GM23338 (cell line): Measurements from ENCODE around the gene BCL10. TPM values are rescaled to one million over a fixed set of nuclear protein-coding genes. Genes with fewer than 3 reads are reported as not detected.

Experiments
- ATAC-seq: fragments of 200-7000 bp; cut with Tn5 transposase; 3 replicates; pipeline ENCODE4 v1.9.1; 2020
- DNase-seq: peaks from one replicate; pipeline ENCODE4 v3.0.0-alpha.2; 2015; ENCODE audit warnings: low spot score
- H2AFZ ChIP-seq: fragments of 200-600 bp; sonication (generic); 2 replicates; pipeline ENCODE4 v1.8.0; 2016; ENCODE audit warnings: antibody characterized with exemption, mild to moderate bottlenecking, moderate library complexity
- H3F3A ChIP-seq: fragments of 200-600 bp; sonication (generic); replicated peaks from 2 replicates; pipeline ENCODE4 v1.8.0; 2017; ENCODE audit warnings: antibody characterized with exemption, mixed run types, low read depth
- H3K27ac ChIP-seq: fragments of 200-600 bp; sonication (generic); 2 replicates; pipeline ENCODE4 v1.6.1; 2016; ENCODE audit warnings: low read depth
- H3K27me3 ChIP-seq: fragments of 200-600 bp; sonication (generic); 2 replicates; pipeline ENCODE4 v1.8.0; 2016; ENCODE audit warnings: mild to moderate bottlenecking, mixed run types, moderate library complexity; ENCODE audit not compliant: insufficient read depth
- H3K36me3 ChIP-seq: fragments of 200-600 bp; sonication (generic); 2 replicates; pipeline ENCODE4 v1.8.0; 2016; ENCODE audit warnings: mild to moderate bottlenecking; ENCODE audit not compliant: insufficient read depth
- H3K4me1 ChIP-seq: fragments of 200-600 bp; sonication (generic); 2 replicates; pipeline ENCODE4 v1.8.0; 2016; ENCODE audit warnings: mild to moderate bottlenecking, moderate library complexity; ENCODE audit not compliant: insufficient read depth
- H3K4me2 ChIP-seq: fragments of 200-600 bp; sonication (generic); 2 replicates; pipeline ENCODE4 v1.7.1; 2017; ENCODE audit warnings: mixed run types
- H3K4me3 ChIP-seq: fragments of 200-600 bp; sonication (generic); 2 replicates; pipeline ENCODE4 v1.6.1; 2016; ENCODE audit warnings: mixed run types
- H3K79me2 ChIP-seq: fragments of 200-600 bp; sonication (generic); replicated peaks from 2 replicates; pipeline ENCODE4 v1.8.0; 2017; ENCODE audit warnings: mild to moderate bottlenecking; ENCODE audit not compliant: insufficient read depth
- H3K9me2 ChIP-seq: fragments of 200-600 bp; sonication (generic); 2 replicates; pipeline ENCODE4 v1.8.0; 2017; ENCODE audit not compliant: insufficient read depth
- H4K20me1 ChIP-seq: fragments of 200-600 bp; sonication (generic); replicated peaks from 2 replicates; pipeline ENCODE4 v1.8.0; 2017; ENCODE audit warnings: mild to moderate bottlenecking; ENCODE audit not compliant: insufficient read depth
- H3K27ac Mint-ChIP-seq: 2 replicates; pipeline ENCODE4 v1.8.0; 2020; ENCODE audit warnings: inconsistent platforms, mild to moderate bottlenecking, moderate library complexity, mixed read lengths
- H3K27me3 Mint-ChIP-seq: 3 replicates; pipeline ENCODE4 v1.8.0; 2022; ENCODE audit warnings: low read depth, mild to moderate bottlenecking, moderate library complexity, mixed read lengths, inconsistent platforms; ENCODE audit not compliant: insufficient read depth, poor library complexity
- H3K36me3 Mint-ChIP-seq: 3 replicates; pipeline ENCODE4 v1.8.0; 2021; ENCODE audit warnings: low read depth, mild to moderate bottlenecking, inconsistent platforms, moderate library complexity, mixed read lengths
- H3K4me1 Mint-ChIP-seq: 3 replicates; pipeline ENCODE4 v1.8.0; 2020; ENCODE audit warnings: mild to moderate bottlenecking, inconsistent platforms, mixed read lengths
- H3K4me3 Mint-ChIP-seq: 3 replicates; pipeline ENCODE4 v1.8.0; 2021; ENCODE audit warnings: moderate library complexity, mild to moderate bottlenecking, inconsistent platforms, mixed read lengths
- H3K9me3 Mint-ChIP-seq: 3 replicates; pipeline ENCODE4 v1.8.0; 2020; ENCODE audit warnings: moderate library complexity, mild to moderate bottlenecking, inconsistent platforms, mixed read lengths
- CREB1 ChIP-seq: fragments of 250-450 bp; sonication (Bioruptor Pico); IDR thresholded peaks from 2 replicates; pipeline ENCODE4 v1.5.0; 2020; ENCODE audit warnings: low read depth, mild to moderate bottlenecking, moderate library complexity
- EZH2 ChIP-seq: fragments of 200-600 bp; sonication (generic); IDR thresholded peaks from one replicate; pipeline ENCODE4 v1.8.0; 2017; ENCODE audit warnings: antibody characterized with exemption, mild to moderate bottlenecking, low read depth; ENCODE audit not compliant: unreplicated experiment
- EZH2phosphoT487 ChIP-seq: fragments of 200-600 bp; sonication (generic); IDR thresholded peaks from one replicate; pipeline ENCODE4 v1.8.1; 2018; ENCODE audit warnings: antibody characterized with exemption; ENCODE audit not compliant: unreplicated experiment
- JUNB ChIP-seq: IDR thresholded peaks from one replicate; pipeline ENCODE4 v1.6.1; 2016; ENCODE audit warnings: antibody characterized with exemption; ENCODE audit not compliant: unreplicated experiment
- NANOG ChIP-seq: IDR thresholded peaks from 2 replicates; pipeline ENCODE4 v1.6.1; 2016; ENCODE audit warnings: antibody characterized with exemption, borderline replicate concordance
- POLR2AphosphoS5 ChIP-seq: IDR thresholded peaks from 2 replicates; pipeline ENCODE4 v1.6.1; 2016; ENCODE audit warnings: antibody characterized with exemption, low read depth
- STAT1 ChIP-seq: IDR thresholded peaks from one replicate; pipeline ENCODE4 v1.6.1; 2016; ENCODE audit warnings: antibody characterized with exemption; ENCODE audit not compliant: unreplicated experiment
- ZNF114 ChIP-seq: fragments of 250-450 bp; sonication (Bioruptor Pico); IDR thresholded peaks from 2 replicates; pipeline ENCODE4 v1.5.0; 2020; ENCODE audit warnings: mild to moderate bottlenecking, moderate library complexity
- ZNF331 ChIP-seq: fragments of 250-450 bp; sonication (Bioruptor Pico); IDR thresholded peaks from 2 replicates; pipeline ENCODE4 v1.5.0; 2020; ENCODE audit warnings: low read depth, mild to moderate bottlenecking, moderate library complexity
- polyA plus RNA-seq: library from polyadenylated mRNA; unstranded; fragments of >200 nt; fragmentation: Nextera tagmentation; extraction: Ambion mirVana; gene quantifications from 2 replicates; pipeline ENCODE4 v1.2.1, GENCODE V29; 2016
- total RNA-seq: library from RNA; depleted of rRNA; stranded (reverse); fragments of >200 nt; shearing (Covaris generic); gene quantifications from 2 replicates; pipeline ENCODE4 v1.2.3, GENCODE V29; 2014
- TF ChIP-seq, protein P1 (sequence below): fragments of 250-450 bp; sonication (Bioruptor Pico); IDR thresholded peaks from 2 replicates; pipeline ENCODE4 v1.5.0; 2020; ENCODE audit warnings: mild to moderate bottlenecking, moderate library complexity
- TF ChIP-seq, protein P2 (sequence below): IDR thresholded peaks from 2 replicates; pipeline ENCODE4 v1.6.1; 2016; ENCODE audit warnings: antibody characterized with exemption
- TF ChIP-seq, protein P3 (sequence below), 2 experiments: fragments of 200-600 bp in 1 of 2; sonication (generic) in 1 of 2; conservative IDR thresholded peaks; 2 replicates each; pipeline versions ENCODE4 v1.5.1 to v1.6.1; 2016 to 2017; ENCODE audit warnings: antibody characterized with exemption in 2 of 2, low read depth in 2 of 2, mild to moderate bottlenecking in 2 of 2, moderate library complexity in 1 of 2
- TF ChIP-seq, protein P4 (sequence below): IDR thresholded peaks from one replicate; pipeline ENCODE4 v1.6.1; 2018; ENCODE audit warnings: antibody characterized with exemption; ENCODE audit not compliant: unreplicated experiment

BCL10 gene
- total and polyA plus RNA-seq, 2 experiments from 2014 or later: 23.1 to 33.7 TPM

DNA sequence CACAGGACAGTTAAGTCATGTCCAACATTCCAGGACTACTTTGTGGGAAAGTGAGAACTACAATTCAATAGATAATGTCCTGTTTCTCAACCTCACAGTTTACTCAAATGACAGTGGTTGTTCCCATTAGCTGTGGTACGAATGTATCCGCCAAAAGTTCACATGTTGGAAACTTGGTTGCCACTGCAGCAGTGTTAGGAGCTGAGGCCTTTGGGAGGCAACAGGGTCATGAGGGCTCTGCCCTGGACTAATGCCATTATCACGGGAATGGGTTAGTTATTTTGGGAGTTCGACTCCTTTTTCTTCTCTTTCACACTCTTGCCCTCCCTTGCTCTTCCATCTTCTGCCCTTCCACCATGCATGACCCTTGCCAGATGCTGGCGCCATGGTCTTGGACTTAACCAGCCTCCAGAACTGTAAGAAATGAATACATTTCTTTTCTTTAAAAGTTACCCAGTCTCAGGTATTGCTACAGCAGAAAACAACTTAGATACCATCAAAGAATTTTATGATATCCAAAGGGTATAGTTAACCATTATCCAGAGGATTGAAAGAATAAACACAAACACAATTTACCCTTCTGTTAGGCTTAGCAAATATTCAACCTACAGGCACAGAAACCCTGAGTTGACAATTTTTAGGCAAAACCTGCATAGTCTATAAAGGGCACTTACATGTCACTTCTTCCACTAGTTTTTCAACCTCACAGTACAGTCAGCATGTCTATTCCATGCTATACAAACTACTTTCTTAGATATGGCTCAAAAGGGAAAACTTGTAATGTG is 7.4 kb downstream of the BCL10 start:
- no peak for ATAC-seq
- H4K20me1 ChIP-seq: peaks cover 9% of the 10 kb centered on the region; the same call in 1 of the 2 replicates
- H3K9me3 Mint-ChIP-seq: no peaks in the 10 kb centered on the region; the same call in 2 of the 3 replicates

More for the DNA sequence above, 7.4 kb downstream of the BCL10 start:
- H3K4me3 ChIP-seq: no peak overlapping the region
- Mint-ChIP-seq H3K36me3 (peaks cover 37% of the 10 kb centered on the region), H3K27me3 (no peaks in the 10 kb centered on the region), H3K27ac (no peak overlapping the region), H3K4me1 (no peaks in the 10 kb centered on the region), H3K4me3 (no peak overlapping the region)
- peaks cover 36% of the 10 kb centered on the region for H3K79me2 ChIP-seq
- H3K4me2 ChIP-seq: no peak overlapping the region
- peaks cover 35% of the 10 kb centered on the region for H3K36me3 ChIP-seq
- H2AFZ ChIP-seq: no peak overlapping the region
- H3K27me3 ChIP-seq: no peaks in the 10 kb centered on the region
- no peak for DNase-seq
- H3K4me1 ChIP-seq: no peaks in the 10 kb centered on the region
- H3F3A ChIP-seq: no peaks in the 10 kb centered on the region; the same call in 1 of the 2 replicates
- no peak for TF ChIP-seq CREB1 (CRISPR knock-in tag)
- TF ChIP-seq POLR2AphosphoS5: no peak
- TF ChIP-seq, protein P1, sequence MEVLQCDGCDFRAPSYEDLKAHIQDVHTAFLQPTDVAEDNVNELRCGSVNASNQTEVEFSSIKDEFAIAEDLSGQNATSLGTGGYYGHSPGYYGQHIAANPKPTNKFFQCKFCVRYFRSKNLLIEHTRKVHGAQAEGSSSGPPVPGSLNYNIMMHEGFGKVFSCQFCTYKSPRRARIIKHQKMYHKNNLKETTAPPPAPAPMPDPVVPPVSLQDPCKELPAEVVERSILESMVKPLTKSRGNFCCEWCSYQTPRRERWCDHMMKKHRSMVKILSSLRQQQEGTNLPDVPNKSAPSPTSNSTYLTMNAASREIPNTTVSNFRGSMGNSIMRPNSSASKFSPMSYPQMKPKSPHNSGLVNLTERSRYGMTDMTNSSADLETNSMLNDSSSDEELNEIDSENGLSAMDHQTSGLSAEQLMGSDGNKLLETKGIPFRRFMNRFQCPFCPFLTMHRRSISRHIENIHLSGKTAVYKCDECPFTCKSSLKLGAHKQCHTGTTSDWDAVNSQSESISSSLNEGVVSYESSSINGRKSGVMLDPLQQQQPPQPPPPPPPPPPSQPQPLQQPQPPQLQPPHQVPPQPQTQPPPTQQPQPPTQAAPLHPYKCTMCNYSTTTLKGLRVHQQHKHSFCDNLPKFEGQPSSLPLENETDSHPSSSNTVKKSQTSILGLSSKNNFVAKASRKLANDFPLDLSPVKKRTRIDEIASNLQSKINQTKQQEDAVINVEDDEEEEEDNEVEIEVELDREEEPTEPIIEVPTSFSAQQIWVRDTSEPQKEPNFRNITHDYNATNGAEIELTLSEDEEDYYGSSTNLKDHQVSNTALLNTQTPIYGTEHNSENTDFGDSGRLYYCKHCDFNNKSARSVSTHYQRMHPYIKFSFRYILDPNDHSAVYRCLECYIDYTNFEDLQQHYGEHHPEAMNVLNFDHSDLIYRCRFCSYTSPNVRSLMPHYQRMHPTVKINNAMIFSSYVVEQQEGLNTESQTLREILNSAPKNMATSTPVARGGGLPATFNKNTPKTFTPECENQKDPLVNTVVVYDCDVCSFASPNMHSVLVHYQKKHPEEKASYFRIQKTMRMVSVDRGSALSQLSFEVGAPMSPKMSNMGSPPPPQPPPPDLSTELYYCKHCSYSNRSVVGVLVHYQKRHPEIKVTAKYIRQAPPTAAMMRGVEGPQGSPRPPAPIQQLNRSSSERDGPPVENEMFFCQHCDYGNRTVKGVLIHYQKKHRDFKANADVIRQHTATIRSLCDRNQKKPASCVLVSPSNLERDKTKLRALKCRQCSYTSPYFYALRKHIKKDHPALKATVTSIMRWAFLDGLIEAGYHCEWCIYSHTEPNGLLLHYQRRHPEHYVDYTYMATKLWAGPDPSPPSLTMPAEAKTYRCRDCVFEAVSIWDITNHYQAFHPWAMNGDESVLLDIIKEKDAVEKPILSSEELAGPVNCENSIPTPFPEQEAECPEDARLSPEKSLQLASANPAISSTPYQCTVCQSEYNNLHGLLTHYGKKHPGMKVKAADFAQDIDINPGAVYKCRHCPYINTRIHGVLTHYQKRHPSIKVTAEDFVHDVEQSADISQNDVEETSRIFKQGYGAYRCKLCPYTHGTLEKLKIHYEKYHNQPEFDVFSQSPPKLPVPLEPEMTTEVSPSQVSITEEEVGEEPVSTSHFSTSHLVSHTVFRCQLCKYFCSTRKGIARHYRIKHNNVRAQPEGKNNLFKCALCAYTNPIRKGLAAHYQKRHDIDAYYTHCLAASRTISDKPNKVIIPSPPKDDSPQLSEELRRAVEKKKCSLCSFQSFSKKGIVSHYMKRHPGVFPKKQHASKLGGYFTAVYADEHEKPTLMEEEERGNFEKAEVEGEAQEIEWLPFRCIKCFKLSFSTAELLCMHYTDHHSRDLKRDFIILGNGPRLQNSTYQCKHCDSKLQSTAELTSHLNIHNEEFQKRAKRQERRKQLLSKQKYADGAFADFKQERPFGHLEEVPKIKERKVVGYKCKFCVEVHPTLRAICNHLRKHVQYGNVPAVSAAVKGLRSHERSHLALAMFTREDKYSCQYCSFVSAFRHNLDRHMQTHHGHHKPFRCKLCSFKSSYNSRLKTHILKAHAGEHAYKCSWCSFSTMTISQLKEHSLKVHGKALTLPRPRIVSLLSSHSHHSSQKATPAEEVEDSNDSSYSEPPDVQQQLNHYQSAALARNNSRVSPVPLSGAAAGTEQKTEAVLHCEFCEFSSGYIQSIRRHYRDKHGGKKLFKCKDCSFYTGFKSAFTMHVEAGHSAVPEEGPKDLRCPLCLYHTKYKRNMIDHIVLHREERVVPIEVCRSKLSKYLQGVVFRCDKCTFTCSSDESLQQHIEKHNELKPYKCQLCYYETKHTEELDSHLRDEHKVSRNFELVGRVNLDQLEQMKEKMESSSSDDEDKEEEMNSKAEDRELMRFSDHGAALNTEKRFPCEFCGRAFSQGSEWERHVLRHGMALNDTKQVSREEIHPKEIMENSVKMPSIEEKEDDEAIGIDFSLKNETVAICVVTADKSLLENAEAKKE (CRISPR knock-in tag): no peak
- TF ChIP-seq JUNB: no peak
- TF ChIP-seq EZH2: no peak
- TF ChIP-seq ZNF114 (CRISPR knock-in tag): no peak
- no peak for TF ChIP-seq EZH2phosphoT487
- TF ChIP-seq, protein P2, sequence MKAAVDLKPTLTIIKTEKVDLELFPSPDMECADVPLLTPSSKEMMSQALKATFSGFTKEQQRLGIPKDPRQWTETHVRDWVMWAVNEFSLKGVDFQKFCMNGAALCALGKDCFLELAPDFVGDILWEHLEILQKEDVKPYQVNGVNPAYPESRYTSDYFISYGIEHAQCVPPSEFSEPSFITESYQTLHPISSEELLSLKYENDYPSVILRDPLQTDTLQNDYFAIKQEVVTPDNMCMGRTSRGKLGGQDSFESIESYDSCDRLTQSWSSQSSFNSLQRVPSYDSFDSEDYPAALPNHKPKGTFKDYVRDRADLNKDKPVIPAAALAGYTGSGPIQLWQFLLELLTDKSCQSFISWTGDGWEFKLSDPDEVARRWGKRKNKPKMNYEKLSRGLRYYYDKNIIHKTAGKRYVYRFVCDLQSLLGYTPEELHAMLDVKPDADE: no peak
- TF ChIP-seq NANOG: no peak
- TF ChIP-seq STAT1: no peak
- TF ChIP-seq, protein P3, sequence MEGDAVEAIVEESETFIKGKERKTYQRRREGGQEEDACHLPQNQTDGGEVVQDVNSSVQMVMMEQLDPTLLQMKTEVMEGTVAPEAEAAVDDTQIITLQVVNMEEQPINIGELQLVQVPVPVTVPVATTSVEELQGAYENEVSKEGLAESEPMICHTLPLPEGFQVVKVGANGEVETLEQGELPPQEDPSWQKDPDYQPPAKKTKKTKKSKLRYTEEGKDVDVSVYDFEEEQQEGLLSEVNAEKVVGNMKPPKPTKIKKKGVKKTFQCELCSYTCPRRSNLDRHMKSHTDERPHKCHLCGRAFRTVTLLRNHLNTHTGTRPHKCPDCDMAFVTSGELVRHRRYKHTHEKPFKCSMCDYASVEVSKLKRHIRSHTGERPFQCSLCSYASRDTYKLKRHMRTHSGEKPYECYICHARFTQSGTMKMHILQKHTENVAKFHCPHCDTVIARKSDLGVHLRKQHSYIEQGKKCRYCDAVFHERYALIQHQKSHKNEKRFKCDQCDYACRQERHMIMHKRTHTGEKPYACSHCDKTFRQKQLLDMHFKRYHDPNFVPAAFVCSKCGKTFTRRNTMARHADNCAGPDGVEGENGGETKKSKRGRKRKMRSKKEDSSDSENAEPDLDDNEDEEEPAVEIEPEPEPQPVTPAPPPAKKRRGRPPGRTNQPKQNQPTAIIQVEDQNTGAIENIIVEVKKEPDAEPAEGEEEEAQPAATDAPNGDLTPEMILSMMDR (conservative IDR thresholded peaks at IDR 0.05; ENCODE audit: low read depth in 2 of 2): no peak
- TF ChIP-seq, protein P4, sequence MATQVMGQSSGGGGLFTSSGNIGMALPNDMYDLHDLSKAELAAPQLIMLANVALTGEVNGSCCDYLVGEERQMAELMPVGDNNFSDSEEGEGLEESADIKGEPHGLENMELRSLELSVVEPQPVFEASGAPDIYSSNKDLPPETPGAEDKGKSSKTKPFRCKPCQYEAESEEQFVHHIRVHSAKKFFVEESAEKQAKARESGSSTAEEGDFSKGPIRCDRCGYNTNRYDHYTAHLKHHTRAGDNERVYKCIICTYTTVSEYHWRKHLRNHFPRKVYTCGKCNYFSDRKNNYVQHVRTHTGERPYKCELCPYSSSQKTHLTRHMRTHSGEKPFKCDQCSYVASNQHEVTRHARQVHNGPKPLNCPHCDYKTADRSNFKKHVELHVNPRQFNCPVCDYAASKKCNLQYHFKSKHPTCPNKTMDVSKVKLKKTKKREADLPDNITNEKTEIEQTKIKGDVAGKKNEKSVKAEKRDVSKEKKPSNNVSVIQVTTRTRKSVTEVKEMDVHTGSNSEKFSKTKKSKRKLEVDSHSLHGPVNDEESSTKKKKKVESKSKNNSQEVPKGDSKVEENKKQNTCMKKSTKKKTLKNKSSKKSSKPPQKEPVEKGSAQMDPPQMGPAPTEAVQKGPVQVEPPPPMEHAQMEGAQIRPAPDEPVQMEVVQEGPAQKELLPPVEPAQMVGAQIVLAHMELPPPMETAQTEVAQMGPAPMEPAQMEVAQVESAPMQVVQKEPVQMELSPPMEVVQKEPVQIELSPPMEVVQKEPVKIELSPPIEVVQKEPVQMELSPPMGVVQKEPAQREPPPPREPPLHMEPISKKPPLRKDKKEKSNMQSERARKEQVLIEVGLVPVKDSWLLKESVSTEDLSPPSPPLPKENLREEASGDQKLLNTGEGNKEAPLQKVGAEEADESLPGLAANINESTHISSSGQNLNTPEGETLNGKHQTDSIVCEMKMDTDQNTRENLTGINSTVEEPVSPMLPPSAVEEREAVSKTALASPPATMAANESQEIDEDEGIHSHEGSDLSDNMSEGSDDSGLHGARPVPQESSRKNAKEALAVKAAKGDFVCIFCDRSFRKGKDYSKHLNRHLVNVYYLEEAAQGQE: no peak
- no peak for TF ChIP-seq ZNF331
- peaks cover 3% of the 10 kb centered on the region; the same call in 1 of the 2 replicates for H3K9me2 ChIP-seq
- H3K27ac ChIP-seq: no peak overlapping the region
